AG10803 (cell line): ENCODE results near the gene F7.

Experiments used
- DNase-seq: peaks from one replicate; pipeline ENCODE4 v3.0.0; 2010; ENCODE audit warnings: low read depth
- H3K4me3 ChIP-seq: 2 replicates; pipeline ENCODE4 v1.5.1; 2011; ENCODE audit warnings: mild to moderate bottlenecking, low read length, control low read depth
- TF ChIP-seq, protein P1 (sequence below): conservative IDR thresholded peaks from 2 replicates; pipeline ENCODE4 v1.5.1; 2011; ENCODE audit warnings: mild to moderate bottlenecking, low read length, control low read depth, inconsistent platforms

The F7 gene

DNA sequence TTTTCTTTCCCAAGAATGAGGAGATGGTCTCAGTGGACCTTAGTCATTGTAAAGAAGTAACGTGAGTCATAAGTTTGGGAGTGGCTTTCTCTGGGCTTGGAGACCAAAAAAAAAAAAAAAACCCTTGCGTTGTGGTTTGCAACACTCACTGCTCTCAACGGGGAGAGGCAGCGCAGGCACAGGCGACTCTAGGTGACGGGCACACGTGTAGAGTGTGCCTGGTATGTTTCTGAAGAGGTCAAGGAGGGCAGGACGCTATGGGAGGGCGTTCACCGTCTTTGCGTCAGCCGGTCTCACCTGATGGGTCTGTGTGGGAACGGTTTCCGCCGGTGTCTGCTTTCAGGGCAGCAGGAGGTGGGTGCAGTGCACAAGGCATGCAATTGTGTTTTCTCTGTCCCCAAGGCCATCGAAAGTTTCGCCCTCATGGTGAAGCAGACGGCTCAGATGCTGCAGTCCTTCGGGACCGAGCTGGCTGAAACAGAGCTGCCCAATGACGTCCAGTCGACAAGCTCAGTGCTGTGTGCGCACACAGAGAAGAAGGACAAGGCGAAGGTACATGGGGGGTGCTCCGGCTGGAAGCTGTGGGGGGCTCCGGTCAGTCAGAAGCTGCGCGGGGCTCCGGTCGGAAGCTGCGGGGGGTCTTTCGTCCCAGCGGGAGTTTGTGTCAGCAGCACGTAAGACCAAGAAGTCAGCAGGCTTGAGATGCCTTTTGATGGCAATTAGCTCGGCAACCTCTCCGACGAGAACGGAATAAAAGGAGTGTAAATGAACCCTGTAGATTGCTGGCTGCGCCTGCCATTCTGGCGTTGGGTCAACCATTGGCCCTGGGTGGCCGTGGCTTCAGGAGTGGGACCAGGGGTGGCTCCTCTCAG is 40.8 kb upstream of the F7 start:
- no peak overlapping the region for H3K4me3 ChIP-seq
- TF ChIP-seq, protein P1, sequence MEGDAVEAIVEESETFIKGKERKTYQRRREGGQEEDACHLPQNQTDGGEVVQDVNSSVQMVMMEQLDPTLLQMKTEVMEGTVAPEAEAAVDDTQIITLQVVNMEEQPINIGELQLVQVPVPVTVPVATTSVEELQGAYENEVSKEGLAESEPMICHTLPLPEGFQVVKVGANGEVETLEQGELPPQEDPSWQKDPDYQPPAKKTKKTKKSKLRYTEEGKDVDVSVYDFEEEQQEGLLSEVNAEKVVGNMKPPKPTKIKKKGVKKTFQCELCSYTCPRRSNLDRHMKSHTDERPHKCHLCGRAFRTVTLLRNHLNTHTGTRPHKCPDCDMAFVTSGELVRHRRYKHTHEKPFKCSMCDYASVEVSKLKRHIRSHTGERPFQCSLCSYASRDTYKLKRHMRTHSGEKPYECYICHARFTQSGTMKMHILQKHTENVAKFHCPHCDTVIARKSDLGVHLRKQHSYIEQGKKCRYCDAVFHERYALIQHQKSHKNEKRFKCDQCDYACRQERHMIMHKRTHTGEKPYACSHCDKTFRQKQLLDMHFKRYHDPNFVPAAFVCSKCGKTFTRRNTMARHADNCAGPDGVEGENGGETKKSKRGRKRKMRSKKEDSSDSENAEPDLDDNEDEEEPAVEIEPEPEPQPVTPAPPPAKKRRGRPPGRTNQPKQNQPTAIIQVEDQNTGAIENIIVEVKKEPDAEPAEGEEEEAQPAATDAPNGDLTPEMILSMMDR: no peak
- peak; percentile 33 for DNase-seq

DNA sequence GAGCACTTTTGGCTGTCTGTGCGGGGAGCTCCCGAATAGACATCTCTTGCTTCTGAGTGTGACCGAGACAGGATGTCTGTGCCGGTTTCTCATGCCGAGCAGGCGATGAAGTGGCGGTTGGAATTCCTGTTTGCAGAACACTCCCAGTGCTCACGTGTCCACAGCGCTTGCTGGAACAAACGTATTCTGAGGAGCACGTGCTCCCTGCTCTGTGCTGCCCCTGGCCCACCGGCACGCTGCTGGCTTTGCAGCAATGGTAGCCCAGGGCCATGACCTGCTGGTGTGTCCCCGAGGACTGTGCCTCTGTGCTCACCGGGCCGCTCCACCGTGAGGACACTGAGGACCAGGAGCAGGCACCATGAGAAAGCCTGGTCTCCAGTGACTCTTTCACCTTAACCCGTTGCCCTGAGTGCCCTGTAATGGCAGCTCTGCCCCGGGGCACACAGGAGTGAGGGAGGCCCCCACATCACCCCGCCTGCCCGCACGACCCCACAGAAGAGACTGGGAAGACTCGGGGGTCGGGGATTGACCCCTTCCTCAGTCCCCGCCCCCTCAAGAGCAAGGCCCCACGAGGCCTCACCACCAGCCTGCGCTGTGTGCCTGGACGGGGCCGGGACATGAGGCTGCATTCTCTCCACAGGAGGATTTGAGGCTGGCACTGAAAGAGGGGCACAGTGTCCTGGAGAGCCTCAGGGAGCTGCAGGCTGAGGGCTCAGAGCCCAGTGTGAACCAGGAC is 40.0 kb upstream of the F7 start:
- TF ChIP-seq, protein P1: no peak
- no peak overlapping the region for H3K4me3 ChIP-seq
- DNase-seq: no peak

DNA sequence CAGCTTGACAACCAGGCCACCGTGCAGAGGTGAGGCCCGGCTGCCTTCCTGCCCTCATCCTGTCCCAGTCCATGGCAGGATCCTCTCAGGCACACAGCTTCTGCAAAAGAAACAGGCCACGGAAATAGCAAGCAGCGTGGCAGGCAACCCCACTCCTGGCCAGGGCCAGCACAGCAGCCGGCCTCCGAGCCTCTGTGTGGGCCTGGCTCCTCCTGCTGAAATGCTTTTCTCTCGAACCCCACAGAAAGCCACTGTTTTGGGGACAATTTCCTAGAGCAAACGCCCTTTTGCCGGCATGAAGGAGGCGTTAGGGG is 39.5 kb upstream of the F7 start:
- H3K4me3 ChIP-seq: no peak overlapping the region
- TF ChIP-seq, protein P1: no peak
- DNase-seq: no peak

DNA sequence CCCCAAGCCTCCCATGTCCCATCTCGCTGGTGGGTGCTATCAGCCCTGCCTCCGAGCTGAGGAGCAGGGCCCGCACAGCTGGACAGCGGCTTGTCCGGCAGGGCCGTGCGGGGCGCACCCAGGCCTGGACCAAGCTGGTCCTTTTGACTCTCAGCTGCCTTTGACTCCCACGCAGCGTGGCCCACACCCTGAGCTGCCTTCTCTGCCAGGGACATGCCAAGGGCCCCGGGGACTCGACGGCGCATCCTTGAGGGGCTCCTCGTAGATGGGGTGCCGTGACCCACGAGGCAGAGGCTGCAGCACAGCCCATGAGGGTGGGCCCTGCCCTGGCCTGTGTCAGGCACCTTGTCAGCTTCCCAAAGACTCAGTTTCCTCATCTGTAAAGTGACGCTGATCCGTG is 38.8 kb upstream of the F7 start:
- no peak for DNase-seq
- no peak overlapping the region for H3K4me3 ChIP-seq
- TF ChIP-seq, protein P1: no peak

DNA sequence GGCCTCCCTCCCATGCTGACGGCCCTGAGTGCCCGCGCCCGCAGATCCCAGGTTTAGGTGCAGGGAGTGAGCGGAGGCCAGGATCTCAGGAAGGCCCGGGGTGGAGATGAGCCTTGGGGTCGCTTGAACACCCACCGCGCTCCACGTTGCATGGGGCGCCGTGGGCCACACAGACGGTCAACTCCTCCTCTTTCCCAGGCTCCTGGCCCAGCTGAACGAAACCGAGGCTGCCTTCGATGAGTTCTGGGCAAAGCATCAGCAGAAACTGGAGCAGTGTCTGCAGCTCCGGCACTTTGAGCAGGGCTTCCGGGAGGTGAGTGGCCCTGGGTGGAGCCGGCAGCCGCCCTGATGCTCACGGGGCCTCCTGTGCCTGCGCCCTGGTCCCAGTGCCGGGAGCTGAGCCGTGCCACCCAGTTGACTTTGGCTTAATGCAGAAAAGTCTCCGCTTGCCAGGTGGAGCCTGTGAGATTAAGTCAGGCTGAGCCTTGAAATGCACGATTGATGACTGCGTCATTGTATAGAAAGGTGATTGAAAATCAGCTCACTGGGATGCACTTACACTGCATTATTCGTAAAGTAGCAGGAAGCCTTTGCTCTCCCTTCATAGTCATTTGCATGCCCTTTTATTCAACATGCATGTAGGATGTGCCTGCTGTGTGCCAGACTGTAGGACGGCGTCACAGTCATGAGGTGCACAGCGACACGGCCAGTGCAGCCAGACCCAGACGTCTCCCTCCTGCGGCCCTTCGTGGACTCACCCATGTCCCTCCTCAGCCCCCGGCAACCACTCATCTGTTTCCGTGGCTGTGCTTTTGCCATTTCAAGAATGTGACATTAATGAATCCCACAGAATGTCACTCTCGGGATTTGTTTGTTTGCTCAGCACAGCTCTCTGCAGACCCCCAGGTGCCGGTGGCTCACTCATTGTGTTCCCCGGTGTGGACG is 35.5 kb upstream of the F7 start:
- TF ChIP-seq, protein P1: no peak
- no peak overlapping the region for H3K4me3 ChIP-seq
- no peak for DNase-seq

DNA sequence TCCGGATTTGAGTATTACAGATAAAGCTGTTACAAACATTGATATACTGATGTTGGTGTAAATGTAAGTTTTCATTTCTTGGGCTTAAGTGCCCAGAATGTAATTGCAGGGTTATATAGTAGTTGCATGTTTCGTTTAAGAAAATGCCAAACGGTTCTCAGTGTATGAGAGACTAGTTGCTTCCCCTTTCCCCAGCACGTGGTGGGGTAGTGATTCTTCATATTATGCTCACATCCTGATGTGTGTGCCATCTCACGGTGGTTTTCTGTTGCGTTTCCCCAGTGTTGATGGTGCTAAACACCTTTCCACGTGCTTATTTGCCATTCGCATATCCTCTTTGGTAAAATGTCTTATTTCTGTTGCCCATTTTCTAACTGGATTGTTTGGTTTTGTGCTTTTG is 34.7 kb upstream of the F7 start:
- TF ChIP-seq, protein P1: no peak
- no peak for DNase-seq

More for the DNA sequence above, 34.7 kb upstream of the F7 start:
- H3K4me3 ChIP-seq: no peak overlapping the region
